Inflammatory macrophage (primary cell): ENCODE measurements around the gene ANKH.

Experiments used
- DNase-seq, 2 donors: peaks; one replicate each; pipeline ENCODE4 v3.0.0-alpha.2; 2020 to 2022

ANKH gene

DNA sequence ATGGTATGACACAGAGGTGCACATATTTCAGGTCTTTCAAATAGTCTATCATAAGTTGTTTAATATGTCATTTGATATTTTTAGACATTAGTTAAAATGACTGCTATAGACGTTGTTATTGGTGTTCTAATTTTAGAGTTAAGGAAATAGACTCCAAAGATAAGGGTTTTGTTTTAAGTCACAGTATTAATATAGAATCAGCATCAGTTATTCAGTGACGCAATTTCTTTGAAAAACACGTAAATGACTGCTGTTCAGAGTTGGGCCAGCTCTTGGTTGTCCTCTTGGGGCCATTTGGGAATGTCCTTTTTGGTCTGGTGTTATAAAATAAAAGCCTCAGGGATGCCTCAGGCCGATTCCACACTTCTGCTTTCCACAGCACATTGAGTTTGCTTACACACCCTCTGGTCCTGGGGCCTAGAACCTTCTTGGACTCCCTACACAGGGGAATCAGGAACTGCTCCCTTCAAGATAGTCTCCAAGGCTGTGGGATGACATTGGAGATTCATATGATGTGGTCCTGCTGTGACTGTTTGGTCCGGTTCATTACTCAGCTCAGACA lies 192.7 kb downstream of the ANKH start:
- peak; percentile 22 to 54 for DNase-seq

DNA sequence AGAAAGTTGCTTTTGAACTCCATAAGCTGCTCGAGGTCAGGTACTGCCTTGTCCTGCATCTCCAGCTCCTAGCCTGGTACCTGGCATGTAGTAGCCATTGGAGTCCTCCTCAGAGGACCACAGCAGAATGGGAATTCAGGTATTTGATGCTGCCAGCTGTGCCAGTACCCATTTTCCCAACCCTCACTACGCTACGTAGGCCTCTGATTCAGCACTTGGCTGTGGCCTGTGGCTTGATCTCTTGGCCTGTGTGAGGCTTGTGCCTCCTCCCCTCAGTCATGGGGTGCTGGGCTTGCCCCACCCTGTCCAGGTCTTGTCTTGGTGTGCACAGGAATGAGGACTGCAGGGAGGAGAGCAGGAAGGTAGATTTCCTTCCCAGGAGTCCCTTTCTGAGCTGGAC lies 195.3 kb downstream of the ANKH start:
- peak; percentile 38 to 41 for DNase-seq

DNA sequence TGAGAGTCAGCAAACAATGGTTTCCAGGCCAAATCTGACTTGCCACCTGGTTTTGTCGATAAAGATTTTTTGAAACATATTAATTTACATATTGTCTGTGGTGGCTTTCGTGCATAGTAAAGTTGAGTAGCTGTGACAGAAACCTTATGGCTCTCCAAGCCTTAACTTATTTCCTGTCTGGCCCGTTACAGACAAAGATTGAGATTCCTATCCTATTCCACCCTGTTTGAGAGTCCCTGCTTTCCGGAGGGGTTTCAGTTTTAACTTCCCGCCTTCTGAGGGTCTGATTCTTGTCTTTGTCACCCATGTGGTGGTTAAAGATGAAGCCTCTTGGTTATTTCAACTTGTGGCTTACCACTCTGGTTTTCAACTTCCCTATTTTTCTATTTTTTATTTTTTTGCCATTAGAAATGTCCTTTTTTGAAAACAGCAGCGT lies 195.7 kb downstream of the ANKH start:
- DNase-seq = peak; percentile 33 to 57

DNA sequence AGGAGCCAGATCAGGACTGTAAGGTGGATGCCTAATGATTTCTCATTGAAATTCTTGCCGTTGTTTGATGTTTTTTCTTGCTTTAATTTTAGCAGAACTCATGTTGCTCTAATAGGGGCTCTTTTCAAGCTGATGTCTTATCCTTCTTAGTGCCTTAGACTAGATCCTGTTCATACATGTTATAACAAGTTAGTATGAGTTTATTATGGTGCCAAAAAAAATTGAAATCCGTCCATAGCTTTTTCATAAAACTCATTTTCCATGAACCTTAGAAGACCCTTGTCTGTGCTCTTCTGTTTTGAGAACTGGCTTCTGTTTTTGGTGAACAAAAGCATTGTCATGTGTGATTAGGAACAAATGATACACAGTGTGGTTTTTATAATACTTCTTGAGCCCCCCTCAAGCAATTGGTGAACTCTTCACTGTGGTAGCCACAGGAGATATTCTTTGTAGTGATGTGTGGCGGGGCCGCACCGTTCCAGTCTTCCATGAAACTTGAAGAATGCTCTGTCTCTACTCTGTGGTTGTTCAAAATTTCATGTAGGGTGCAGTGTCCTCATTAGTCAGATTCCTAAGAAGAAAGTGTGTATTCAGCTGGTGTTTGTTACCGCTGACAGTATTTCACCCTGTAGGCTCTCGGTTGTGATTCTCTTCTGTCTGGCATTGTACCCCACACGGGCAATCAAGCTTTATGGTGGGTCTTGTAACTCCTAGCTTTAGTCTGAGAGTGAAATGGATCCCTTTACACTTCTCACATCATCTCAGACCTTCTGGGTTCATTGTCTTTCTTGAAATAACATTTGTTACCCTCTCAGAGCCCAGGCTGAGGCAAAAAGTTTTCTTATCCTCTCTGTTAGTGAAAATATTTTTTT lies 196.4 kb downstream of the ANKH start:
- DNase-seq = no peak

DNA sequence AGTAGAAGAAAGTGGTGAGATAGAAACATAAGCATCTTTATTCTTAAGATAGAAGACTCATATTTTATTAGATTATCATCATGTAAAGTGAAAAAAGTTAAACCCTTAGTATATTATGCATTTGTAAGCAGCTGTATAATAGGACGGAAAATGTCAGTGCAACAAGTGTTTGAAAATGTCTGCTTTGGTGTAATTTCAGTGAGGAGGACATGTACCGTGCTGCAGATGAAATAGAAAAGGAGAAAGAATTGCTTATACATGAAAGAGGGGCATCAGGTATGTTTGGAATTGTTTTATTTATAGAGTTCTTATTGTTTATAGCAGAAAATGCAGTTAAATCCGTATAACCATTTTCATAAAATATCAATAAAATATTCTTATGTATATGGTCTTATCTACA lies 198.1 kb downstream of the ANKH start:
- DNase-seq = no peak

DNA sequence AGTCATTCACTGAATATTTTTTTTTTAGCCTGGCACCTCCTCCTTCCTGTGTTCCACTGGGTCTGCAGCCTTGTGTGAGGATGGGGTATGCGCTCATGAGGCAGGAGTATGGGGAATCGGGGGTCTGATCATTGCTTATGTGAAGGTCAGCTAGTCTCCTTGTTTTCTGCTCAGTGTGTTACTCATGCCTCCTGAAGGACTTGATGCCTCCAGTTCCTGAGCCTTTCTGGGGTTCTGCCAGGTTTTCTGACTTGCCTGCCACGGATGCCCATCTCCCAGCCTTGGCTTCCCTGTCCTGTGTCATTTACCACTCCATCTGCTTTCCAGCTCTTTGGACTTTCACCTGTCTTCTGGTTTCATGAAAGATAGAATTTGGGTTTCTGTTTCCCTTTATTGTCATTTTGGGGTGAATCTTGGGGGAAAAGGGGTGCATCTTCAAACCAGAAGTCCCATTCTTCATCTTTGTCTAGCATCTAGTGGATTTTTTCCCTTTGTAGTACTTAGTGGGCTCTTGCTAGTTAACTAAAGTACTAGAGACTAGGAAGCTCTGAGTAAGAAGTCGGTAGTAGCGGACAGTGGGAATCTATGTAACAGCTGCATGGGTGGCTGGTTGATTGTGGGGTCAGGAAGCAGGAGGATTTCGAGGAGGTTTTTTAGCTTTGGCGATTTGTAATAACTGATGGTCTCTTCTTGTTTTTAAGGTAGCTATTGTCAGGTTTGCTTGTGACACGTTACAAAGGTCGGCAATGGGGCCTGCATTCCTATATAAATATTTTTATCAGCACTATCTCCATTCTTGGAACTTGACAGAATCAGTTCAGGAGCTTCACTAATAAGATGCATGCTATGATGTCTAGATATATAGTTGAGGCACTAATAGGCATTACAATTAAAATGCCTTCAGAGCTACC lies 198.8 kb downstream of the ANKH start:
- DNase-seq = no peak

DNA sequence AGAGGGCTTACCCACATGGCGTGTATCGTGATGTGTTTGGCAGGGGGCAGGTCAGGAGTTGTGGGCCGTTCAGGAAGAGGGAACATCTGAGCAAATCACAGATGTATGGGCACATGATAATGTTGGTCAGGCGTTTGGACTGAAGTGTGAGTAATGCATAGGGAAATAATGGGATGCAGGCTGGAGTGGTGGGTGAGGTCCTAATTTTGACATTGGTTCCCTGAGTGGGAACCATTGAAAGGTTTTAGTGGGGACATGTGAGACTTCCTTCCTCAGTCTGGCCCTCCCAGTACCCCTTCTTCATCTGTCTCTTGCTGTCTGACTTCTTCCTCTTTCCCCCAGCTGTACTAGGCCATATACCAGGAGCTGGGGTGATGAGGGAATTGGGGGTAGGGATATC lies 199.5 kb downstream of the ANKH start:
- DNase-seq = peak; percentile 88 to 89

DNA sequence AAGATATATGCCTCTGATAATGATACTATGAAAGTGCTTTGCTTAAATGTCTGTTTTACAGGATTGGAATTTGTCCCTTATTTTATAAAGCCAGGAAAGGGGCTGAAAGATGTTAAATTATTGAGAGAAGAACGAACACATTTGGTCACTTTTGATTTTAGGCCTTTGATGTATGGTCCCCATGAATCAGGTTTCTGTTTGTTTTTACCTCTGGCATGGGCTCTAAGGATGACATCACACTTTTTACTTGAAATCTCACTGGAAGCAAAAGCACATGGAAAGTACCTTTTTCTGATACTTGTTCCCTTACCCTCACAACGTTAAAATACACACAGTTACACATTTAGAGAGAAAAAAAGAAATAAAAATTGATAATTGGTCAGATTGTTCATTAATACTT lies 200.2 kb downstream of the ANKH start:
- peak in 1 of 2 donors; percentile 2 for DNase-seq

DNA sequence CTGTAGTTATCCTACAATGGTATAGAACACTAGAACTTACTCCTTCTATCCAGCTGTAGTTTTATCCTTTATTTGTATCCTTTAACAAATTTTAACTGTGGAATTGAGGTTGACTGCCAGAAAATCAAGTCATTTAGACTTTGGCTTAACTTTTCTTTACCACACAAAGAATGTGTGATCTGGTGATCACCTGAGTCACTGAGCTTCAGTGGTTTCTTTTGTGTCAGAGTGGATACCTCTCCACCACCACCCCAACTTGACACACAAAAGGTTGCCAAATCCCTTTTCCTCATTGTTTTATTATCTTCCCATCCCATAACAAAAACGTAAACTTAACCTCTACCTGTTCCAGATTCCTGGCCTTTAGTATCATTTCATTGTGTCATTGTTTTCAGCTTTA lies 201.6 kb downstream of the ANKH start:
- DNase-seq = peak in 1 of 2 donors; percentile 2

DNA sequence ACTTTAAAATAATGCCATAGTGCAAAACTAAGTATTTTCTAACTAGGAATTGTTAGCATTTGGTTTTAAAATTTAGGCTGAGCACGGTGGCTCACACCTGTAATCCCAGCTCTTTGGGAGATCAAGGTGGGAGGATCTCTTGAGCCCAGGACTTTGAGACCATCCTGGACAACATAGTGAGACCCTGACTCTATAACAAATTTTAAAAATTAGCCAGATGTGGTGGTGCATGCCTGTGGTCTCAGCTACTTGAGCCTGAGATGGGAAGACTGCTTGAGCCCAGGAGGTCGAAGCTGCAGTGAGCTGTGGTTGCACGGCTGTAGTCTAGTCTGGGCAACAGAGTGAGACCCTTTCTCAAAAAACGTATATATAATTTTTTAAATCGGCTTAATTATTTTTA lies 202.2 kb downstream of the ANKH start:
- DNase-seq = no peak

DNA sequence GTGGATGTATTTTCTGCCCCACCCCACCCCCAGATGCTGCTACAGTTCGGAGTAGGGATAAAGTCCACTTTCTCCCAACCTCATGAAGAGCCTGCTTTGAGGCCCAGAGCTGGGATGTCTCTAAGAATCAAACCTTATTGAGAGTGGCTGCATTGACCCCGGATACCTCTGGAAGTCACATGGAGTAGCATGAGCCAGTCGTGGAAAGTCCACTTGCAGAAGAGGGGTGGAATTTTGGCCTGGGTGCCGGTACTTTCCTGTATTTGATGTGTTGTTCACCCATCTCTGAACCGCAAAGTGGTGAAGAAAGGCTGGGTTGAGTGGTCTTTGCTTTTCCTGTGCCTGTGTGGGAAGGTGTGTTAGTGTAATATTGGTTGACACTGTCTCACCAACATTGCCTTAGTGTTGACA lies 203.4 kb downstream of the ANKH start:
- no peak for DNase-seq

DNA sequence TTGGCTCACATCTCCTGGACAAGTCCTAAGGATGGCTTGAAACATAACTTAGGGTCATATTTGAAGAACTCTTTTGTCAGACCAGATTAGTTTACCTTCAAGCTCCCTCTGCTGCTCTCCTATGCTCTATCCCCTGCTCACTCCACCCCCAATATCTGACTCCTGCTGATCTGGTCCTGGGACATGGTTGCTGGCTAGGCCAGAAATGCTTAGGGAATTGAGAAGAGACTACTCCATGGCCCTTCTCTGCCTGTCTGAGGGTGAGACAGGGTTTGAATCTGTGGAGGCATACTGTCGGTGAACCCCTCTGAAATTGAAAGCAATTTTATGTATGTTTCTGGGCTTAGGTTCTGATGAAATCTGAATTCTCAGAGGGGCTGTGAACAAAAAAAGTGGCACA lies 203.8 kb downstream of the ANKH start:
- no peak for DNase-seq

DNA sequence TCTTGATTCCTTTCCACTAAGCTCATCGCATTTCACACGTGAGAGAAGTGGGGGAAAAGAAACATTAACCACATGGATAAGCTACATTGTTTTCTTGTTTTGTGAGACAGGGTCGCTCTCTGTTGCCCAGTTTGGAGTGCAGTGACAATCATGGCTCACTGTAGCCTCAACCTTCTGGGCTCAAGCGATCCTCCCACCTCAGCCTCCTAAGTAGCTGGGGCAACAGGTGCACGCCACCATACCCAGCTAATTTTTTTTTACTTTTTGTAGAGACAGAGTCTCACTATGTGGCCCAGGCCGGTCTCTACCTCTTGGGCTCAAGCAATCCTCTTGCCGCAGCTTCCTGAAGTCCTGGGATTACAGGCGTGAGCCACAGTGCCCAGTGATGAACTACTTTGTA lies 204.3 kb downstream of the ANKH start:
- peak in 1 of 2 donors; percentile 1 for DNase-seq

DNA sequence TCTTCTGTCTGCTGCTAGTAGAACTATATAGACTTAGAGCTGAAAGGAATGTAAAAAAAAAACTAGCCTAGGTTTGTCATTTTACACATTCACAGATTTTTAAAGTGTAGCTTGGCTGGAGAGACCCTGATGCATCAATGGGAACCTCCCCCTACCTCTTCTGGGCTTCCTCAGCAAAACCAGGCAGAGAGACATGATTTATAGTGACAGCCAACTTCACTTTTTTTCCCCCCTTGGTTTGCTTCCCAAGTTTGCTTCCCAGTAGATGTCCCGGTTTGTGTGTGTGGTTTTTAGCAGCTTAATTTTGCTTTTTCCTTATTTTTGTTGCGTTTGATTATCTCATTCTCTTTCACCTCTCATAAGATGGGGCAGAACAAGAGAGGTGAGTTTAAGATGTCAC lies 205.2 kb downstream of the ANKH start:
- DNase-seq = no peak

DNA sequence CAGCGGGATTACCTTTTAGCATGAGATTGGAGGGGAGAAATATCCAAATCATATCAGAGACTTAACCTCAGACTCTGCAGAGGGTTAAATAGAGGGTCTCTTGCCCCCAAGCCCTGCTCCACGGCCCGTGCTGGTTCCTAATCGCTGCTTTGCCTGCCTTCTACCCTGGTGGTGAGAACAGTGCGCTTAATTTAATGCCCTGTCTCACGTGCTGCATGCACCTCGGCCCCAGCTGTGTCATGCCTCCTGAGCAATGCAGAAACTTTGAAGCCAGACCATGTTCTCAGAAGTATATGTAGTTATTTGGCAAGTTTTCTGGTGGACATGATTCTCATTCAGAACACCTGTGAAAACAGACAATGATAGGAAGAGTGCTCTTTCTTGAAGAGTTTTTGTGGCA lies 205.6 kb downstream of the ANKH start:
- peak; percentile 16 to 21 for DNase-seq

DNA sequence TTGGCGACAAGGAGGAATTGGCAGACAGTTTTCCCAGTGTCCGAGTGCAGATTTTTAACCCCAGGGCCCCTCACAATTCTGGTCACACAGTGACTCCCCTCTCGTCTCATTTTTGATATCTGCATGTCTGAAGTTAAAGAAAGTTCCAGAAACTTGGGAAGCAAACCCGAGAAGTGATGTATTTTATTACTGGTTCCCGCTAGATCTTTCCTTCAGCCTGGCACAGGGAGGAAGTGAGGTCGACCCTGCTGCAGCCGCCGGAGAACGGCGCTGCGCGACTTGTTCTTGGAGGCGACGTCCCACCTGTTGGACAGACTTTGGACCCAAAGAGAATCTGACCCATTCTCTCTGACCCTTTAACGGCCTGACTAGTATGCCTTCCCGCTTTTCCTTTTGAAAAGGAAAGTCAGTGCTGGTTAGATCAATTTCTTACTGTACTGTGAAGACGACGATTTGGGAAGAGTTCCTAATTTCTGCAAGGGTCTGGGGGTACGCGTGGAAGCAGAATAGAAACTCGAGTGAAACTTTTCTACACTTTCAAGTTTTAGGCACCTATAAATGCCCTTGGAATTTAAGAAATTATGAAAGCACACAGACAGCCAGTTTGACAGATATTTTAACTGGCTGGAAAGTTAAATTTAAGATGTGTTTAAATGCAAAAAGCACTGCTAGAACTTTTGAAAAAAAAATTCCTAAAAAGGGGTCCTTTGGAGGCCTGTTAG lies 206.3 kb downstream of the ANKH start:
- peak; percentile 7 to 53 for DNase-seq

DNA sequence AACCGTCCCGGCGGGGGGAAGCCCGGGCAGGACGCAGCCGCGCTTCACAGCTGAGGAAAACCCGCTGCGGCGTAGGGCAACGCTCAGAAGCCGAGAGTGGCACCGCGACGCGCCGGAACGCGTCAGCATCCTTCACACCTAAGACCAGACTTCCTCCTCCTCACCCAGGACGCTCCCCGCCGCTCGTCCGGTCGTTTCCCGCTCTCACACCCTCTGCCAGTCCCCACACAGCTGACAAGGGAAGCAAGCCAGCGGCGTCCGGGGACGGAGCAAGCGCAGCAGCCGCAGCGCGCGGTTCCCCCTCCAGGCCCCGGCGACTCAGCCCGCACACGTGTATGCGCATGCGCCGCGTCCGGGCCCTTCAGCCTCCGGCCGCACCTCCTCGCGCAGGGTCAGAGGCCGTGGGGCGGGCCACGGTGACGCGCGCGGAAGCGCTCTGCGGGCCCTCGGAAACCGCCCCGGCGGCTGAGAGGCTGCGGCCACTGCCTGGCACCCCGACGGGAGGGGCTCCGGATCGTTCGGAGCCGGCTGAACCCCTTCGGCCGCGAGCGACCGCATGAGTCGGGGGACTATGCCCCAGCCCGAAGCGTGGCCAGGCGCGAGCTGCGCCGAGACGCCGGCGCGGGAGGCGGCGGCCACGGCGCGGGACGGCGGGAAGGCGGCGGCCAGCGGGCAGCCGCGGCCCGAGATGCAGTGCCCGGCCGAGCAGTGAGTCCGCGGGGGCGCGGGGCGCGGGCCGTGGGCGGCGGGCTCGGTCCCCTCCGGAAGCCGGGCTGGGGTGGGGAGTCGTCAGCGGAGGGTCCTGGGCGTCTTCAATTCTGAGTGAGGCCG lies 207.1 kb downstream of the ANKH start, which contains the start of gene OTULIN:
Gene OTULIN, plus strand, starts transcription at position 449 of the 831 bp plus-strand sequence. Its CDS starts 108 bp downstream, at position 557.
- peak; percentile 96 for DNase-seq

DNA sequence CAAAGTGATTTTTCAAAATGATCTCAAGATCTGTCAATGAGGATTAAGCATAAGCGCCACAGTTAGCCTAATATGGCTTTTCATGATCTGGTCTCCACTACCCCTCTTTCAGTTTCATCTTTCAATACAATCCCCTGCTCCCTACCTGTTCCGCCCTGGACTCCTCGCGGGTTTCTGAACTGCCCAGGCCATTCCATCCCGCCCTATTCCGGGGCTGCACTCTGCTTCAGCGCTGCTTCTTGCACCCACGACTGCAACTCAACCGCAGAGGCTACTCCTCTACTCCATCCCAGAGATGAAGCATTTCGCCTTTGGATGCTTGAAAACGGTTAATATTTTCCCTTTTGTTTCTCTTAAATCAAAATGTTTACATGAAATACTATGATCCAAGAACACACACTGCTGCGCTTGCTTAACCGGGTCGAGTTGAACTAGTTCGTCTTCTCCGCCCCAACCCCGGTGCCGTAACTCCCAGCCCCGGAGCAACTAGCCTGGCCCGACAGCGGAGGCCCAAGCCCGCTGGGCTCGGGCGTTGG lies 207.8 kb downstream of the ANKH start:
- peak in 1 of 2 donors; percentile 17 for DNase-seq

DNA sequence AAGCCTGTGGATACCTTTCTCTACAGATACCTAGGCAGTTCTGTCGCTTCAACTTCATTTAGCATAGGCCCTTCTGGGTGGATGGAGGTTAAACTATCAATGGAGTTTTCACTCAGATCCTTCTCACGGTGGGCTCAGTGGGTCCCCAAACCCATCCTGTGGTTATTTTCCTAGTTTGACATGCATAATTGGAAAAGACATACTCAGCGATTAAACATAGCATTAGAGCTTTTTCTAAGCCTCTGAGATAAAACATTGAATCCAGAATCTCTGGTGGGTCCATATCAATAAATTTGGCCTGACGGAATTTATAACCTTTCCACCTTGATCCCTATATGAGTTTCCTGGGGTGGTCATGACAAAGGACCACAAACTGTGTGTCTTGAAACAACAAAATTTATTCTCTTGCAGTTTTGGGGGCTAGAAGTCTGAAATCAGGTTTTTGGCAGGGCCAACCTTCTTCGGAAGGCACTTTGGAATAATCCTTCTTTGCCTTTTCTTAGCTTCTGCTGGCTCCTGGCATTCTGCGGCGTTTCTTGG lies 208.8 kb downstream of the ANKH start:
- DNase-seq = peak in 1 of 2 donors; percentile 1

DNA sequence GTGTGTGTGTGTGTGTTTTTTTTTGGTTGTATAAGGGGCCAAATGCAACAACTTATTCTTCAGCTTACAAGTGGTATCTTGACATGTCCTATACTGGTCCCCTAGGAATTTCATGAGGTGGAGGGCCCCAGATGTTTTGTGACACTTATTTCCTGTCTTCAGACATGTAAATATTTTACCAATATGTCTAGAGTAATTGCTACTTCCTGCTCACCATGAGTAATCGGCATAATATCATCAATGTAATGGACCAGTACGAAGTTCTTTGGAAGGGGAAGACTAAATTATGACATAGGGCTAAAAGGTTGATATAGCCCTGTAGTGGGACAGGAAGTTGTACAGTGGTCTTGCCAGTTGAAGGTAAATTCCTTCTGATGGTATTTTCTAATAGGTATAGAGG lies 210.7 kb downstream of the ANKH start:
- no peak for DNase-seq
